ENCODE data around the gene PRICKLE2. TPM values are rescaled to one million over a fixed set of nuclear protein-coding genes. Genes with fewer than 3 reads are reported as not detected.

Gene PRICKLE2
- total RNA-seq, 1 donor from 2014 or later: 84.4 TPM

GRCh38 chr3:64247991-64248646 lies 22.9 kb upstream of the PRICKLE2 start:
- no peak overlapping the region for H3K9ac ChIP-seq (ENCODE audit: low read length)
- DNase-seq (ENCODE audit: low read depth): no peak
- Mint-ChIP-seq H3K4me3 (ENCODE audit: unreplicated experiment) (no peak overlapping the region), H3K36me3 (ENCODE audit: low read depth, unreplicated experiment) (peaks cover 32% of the 10 kb centered on the region), H3K27ac (ENCODE audit: unreplicated experiment) (peak overlapping the region; percentile 8), H3K27me3 (ENCODE audit: low read depth, unreplicated experiment) (no peaks in the 10 kb centered on the region), H3K9me3 (ENCODE audit: unreplicated experiment) (no peaks in the 10 kb centered on the region), H3K4me1 (ENCODE audit: low read depth, unreplicated experiment) (peaks cover 65% of the 10 kb centered on the region)
- H2AFZ ChIP-seq (ENCODE audit: low read depth, low read length): no peak overlapping the region
- TF ChIP-seq, protein P1, sequence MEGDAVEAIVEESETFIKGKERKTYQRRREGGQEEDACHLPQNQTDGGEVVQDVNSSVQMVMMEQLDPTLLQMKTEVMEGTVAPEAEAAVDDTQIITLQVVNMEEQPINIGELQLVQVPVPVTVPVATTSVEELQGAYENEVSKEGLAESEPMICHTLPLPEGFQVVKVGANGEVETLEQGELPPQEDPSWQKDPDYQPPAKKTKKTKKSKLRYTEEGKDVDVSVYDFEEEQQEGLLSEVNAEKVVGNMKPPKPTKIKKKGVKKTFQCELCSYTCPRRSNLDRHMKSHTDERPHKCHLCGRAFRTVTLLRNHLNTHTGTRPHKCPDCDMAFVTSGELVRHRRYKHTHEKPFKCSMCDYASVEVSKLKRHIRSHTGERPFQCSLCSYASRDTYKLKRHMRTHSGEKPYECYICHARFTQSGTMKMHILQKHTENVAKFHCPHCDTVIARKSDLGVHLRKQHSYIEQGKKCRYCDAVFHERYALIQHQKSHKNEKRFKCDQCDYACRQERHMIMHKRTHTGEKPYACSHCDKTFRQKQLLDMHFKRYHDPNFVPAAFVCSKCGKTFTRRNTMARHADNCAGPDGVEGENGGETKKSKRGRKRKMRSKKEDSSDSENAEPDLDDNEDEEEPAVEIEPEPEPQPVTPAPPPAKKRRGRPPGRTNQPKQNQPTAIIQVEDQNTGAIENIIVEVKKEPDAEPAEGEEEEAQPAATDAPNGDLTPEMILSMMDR (IDR thresholded peaks at IDR 0.05; ENCODE audit: insufficient read depth, low read depth, low read length): no peak
- TF ChIP-seq EZH2 (IDR thresholded peaks at IDR 0.05; ENCODE audit: insufficient read depth, low read length): no peak
- no peak overlapping the region for H3K4me3 ChIP-seq (ENCODE audit: insufficient read depth, low read depth, low read length)
- no peak overlapping the region for H3K27ac ChIP-seq (ENCODE audit: low read depth, low read length)
- no peaks in the 10 kb centered on the region for H3K27me3 ChIP-seq (ENCODE audit: insufficient read depth, low read length)
- peaks cover 96% of the 10 kb centered on the region for H3K79me2 ChIP-seq (ENCODE audit: insufficient read depth, low read length)
- H3K4me1 ChIP-seq (ENCODE audit: insufficient read depth, low read length): peaks cover 9% of the 10 kb centered on the region
- H3K4me2 ChIP-seq (ENCODE audit: low read length): no peak overlapping the region
- H4K20me1 ChIP-seq (ENCODE audit: insufficient read depth, low read length): peaks cover 51% of the 10 kb centered on the region
- FAIRE-seq: no peak
- no peaks in the 10 kb centered on the region for H3K9me3 ChIP-seq (ENCODE audit: insufficient read depth, low read depth, low read length)
- H3K36me3 ChIP-seq (ENCODE audit: insufficient read depth, low read length): peaks cover 5% of the 10 kb centered on the region

DNA sequence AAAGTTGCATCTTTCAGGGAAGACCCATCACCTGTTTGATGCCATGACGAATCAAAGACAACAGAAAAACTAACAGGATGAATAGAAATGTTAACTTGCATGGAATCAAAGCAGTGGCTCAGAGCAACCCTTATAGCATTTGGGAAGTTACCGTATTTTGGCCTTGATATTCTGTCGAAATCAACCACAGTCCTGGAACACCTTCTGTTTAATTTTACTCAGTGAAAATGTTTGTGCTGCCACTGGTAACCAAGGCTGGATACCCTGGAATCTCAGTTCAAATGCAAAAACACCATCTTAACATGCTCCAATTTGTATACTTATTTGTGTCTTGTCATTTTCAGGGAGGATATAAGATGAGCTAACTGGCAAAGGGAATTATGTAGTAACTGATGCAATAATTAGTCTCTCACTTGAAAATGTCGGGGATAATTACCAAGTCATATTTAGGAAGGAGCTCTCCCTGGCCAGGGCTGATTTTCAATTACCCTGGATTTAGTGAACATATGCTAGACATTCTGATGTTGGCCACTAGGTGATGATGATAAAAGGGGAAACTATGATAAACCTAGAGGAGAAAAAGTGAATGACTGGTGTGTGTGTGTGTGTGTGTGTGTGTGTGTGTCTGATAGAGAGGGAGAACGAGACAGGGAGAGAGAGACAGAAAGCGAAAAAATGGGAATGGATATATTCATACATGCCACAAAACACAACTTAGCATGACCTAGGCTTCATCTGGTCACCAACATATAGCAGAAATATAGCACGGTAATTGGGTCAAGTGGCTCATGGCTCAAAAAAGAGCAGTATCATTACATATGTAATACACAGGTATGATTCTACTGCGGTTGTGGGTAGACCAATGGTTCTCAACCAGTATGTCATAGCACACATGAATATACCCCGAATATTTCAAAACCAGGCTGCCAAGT lies 19.0 kb upstream of the PRICKLE2 start:
- FAIRE-seq: peak; percentile 80
- Histone ChIP-seq H4K20me1 (ENCODE audit: insufficient read depth, low read length) (peaks cover 15% of the 10 kb centered on the region), H3K36me3 (ENCODE audit: insufficient read depth, low read length) (peaks cover 3% of the 10 kb centered on the region), H3K9ac (ENCODE audit: low read length) (no peak overlapping the region), H3K27me3 (ENCODE audit: insufficient read depth, low read length) (no peaks in the 10 kb centered on the region), H3K4me3 (ENCODE audit: insufficient read depth, low read depth, low read length) (no peak overlapping the region), H3K9me3 (ENCODE audit: insufficient read depth, low read depth, low read length) (no peaks in the 10 kb centered on the region), H2AFZ (ENCODE audit: low read depth, low read length) (no peak overlapping the region), H3K27ac (ENCODE audit: low read depth, low read length) (no peak overlapping the region), H3K4me1 (ENCODE audit: insufficient read depth, low read length) (peaks cover 16% of the 10 kb centered on the region), H3K4me2 (ENCODE audit: low read length) (no peak overlapping the region), H3K79me2 (ENCODE audit: insufficient read depth, low read length) (peaks cover 90% of the 10 kb centered on the region)
- H3K4me1 Mint-ChIP-seq (ENCODE audit: low read depth, unreplicated experiment): peaks cover 75% of the 10 kb centered on the region
- H3K4me3 Mint-ChIP-seq (ENCODE audit: unreplicated experiment): peak overlapping the region; percentile 0
- no peaks in the 10 kb centered on the region for H3K27me3 Mint-ChIP-seq (ENCODE audit: low read depth, unreplicated experiment)
- no peak for DNase-seq (ENCODE audit: low read depth)
- peak overlapping the region; percentile 43 for H3K27ac Mint-ChIP-seq (ENCODE audit: unreplicated experiment)
- H3K9me3 Mint-ChIP-seq (ENCODE audit: unreplicated experiment): no peaks in the 10 kb centered on the region
- TF ChIP-seq EZH2 (IDR thresholded peaks at IDR 0.05; ENCODE audit: insufficient read depth, low read length): no peak
- TF ChIP-seq, protein P1 (IDR thresholded peaks at IDR 0.05; ENCODE audit: insufficient read depth, low read depth, low read length): peak; percentile 59
- peaks cover 21% of the 10 kb centered on the region for H3K36me3 Mint-ChIP-seq (ENCODE audit: low read depth, unreplicated experiment)
